ENCODE measurements around the gene SEMA6A.
"Not testable (repeated sequence)": the region's sequence is repeated elsewhere in the genome, so short reads cannot be mapped to it uniquely, and the experiment has no call there.

Gene SEMA6A

GRCh38 chr5:116527582-116527981 is 47.0 kb downstream of the SEMA6A start:
- DNase-seq (ENCODE audit: insufficient read length) (no peak), FAIRE-seq (no peak)
- TF ChIP-seq TAF1 (IDR thresholded peaks at IDR 0.05; ENCODE audit: borderline replicate concordance, low read depth, low read length), result no peak
- TF ChIP-seq POLR2A (IDR thresholded peaks at IDR 0.05; ENCODE audit: low read depth, low read length), result no peak
- no peak for TF ChIP-seq POLR2AphosphoS5 (IDR thresholded peaks at IDR 0.05; ENCODE audit: low read depth, low read length)

DNA sequence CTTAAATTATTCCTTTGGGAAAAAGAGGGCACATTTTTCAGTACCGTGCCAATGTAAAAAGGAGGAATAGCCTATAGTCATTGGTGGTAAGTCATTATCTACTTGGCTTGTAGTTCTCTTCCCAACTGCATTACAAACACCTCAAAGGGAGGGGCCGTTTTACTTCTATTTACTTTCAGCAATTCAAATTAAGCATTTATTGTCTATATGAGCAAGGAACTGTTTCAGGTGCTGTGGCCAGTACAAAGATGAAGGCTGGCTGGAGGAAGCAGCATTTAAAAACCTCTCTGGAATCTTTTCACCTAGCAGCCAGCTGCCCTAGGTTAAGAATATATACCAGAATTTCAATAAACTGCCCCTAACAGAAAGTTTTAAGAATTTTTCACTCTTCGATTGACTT is 48.9 kb downstream of the SEMA6A start:
- TF ChIP-seq TAF1 (IDR thresholded peaks at IDR 0.05; ENCODE audit: borderline replicate concordance, low read depth, low read length) (no peak), POLR2A (IDR thresholded peaks at IDR 0.05; ENCODE audit: low read depth, low read length) (no peak), POLR2AphosphoS5 (IDR thresholded peaks at IDR 0.05; ENCODE audit: low read depth, low read length) (no peak)
- DNase-seq (ENCODE audit: insufficient read length), result no peak

DNA sequence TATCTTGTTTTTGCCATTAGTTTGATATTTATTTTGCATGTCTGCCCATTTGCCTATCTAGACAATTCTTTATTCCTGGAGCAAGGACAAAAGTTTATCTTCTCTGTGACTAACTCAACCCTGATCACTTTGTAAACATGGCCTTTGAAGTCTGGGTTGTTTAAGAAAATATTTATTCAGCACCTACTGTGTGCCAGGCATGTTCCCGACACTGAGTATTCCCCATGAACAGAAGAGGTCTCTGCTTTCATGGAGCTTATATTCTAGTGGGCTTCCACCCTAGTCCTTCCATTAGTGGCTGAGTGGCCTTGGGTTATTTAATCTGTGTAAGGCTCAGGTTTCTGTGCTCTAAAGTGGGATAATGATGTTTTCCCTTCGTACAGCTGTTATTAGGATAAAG is 49.7 kb downstream of the SEMA6A start:
- FAIRE-seq (no peak), DNase-seq (ENCODE audit: insufficient read length) (no peak)

More for the DNA sequence above, 48.9 kb downstream of the SEMA6A start:
- no peak for FAIRE-seq

DNA sequence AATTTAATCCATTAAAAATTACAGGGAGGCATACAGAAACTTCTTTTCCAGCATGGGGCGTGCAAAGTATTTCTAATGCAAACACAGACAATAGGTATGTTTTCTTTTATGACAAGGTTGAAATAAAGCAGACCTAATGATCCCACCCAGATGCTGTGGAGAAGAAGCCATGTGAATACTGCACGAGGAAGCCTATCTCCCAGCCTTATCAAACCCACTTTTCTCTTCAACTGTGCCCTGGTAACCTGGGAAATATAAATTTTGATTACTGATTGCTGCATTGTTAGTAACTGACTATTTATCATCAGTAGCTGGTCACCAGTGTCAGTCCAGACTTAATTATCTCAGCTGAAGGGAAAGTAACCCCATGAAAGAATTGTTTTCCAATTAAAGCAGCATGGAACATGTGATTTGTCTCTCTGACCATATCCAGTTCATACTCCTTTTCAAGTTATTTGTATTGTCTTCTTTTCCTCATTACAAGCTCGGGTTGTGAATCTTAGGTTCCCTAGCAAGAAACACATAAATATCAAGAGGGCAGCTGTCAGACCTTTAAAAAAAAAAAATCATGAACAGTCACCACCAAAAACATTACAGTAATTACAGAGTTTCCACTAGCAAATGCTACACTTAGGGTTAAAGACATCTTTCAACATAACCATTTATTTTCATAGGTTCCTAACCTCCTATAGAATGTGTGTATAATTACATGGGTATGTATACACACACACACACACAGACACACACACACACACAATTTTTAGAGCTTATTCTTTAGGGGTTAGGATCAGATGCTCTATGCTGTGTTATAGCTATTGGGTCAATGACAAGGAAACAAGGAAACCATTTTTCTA is 50.3 kb downstream of the SEMA6A start:
- peak; percentile 5 for FAIRE-seq
- TF ChIP-seq POLR2AphosphoS5 (IDR thresholded peaks at IDR 0.05; ENCODE audit: low read depth, low read length) (no peak), POLR2A (IDR thresholded peaks at IDR 0.05; ENCODE audit: low read depth, low read length) (no peak), TAF1 (IDR thresholded peaks at IDR 0.05; ENCODE audit: borderline replicate concordance, low read depth, low read length) (no peak)
- no peak for DNase-seq (ENCODE audit: insufficient read length)

More for the DNA sequence above, 49.7 kb downstream of the SEMA6A start:
- TF ChIP-seq POLR2A (IDR thresholded peaks at IDR 0.05; ENCODE audit: low read depth, low read length), result no peak
- no peak for TF ChIP-seq TAF1 (IDR thresholded peaks at IDR 0.05; ENCODE audit: borderline replicate concordance, low read depth, low read length)
- no peak for TF ChIP-seq POLR2AphosphoS5 (IDR thresholded peaks at IDR 0.05; ENCODE audit: low read depth, low read length)

DNA sequence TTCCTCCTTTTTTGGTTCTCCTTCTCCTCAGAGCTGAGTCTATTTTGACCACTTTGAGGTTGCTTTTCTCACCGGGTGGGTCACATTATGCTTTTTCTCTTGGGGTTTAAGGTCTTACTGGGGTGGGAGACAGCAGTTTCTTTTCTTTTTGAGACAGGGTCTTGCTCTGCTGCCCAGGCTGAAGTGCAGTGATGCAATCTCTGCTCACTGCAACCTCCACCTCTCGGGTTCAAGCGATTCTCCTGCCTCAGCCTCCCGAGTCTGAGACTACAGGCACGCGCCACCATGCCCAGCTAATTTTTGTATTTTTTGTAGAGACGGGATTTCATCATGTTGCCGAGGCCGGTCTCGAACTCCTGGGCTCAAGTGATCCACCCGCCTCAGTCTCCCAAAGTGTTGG is 51.4 kb downstream of the SEMA6A start:
- FAIRE-seq; DNase-seq (ENCODE audit: insufficient read length): not testable (repeated sequence)

DNA sequence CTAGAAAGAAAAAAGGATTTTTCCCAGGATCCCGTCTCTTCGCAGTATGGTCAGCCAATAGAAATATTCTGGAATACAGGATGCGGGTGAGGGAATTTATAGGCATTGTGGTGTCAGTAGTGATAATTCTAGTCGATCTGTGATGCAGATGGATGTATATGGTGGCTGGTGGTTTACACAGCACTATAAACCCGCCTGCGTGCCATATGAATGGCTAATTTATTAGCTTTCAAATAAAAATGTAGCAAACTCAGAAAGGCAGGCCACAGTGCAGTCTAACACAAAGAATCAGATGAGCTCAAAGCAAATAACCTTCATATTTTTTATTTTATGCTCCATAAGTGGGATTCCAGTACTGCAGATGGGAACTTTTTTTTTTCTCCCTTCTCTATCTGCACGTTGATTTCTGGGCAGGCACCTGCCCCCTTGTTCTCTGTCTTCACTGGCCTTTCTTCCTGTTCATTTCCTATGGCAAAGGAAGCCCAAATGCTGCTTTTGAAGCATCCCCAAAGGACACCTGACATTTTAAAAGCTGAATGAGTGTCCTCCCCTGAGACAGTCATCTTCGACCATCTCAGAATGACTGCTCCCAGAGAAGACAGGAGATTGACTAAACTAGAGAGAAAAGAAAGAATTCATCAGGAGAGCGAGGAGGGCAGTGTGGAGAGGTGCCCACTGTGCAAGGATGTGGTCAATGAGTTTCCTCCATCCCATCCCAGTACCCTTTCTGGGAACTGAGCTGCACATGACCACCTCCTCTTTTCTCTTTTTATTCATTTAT is 52.1 kb downstream of the SEMA6A start:
- no peak for FAIRE-seq

GRCh38 chr5:116521173-116521872 is 53.3 kb downstream of the SEMA6A start:
- FAIRE-seq, result peak; percentile 83
- TF ChIP-seq POLR2A (IDR thresholded peaks at IDR 0.05; ENCODE audit: low read depth, low read length), result no peak
- no peak for TF ChIP-seq TAF1 (IDR thresholded peaks at IDR 0.05; ENCODE audit: borderline replicate concordance, low read depth, low read length)
- TF ChIP-seq POLR2AphosphoS5 (IDR thresholded peaks at IDR 0.05; ENCODE audit: low read depth, low read length), result no peak
- no peak for DNase-seq (ENCODE audit: insufficient read length)

More for the DNA sequence above, 52.1 kb downstream of the SEMA6A start:
- DNase-seq (ENCODE audit: insufficient read length), result no peak
- TF ChIP-seq TAF1 (IDR thresholded peaks at IDR 0.05; ENCODE audit: borderline replicate concordance, low read depth, low read length) (no peak), POLR2A (IDR thresholded peaks at IDR 0.05; ENCODE audit: low read depth, low read length) (no peak), POLR2AphosphoS5 (IDR thresholded peaks at IDR 0.05; ENCODE audit: low read depth, low read length) (no peak)

DNA sequence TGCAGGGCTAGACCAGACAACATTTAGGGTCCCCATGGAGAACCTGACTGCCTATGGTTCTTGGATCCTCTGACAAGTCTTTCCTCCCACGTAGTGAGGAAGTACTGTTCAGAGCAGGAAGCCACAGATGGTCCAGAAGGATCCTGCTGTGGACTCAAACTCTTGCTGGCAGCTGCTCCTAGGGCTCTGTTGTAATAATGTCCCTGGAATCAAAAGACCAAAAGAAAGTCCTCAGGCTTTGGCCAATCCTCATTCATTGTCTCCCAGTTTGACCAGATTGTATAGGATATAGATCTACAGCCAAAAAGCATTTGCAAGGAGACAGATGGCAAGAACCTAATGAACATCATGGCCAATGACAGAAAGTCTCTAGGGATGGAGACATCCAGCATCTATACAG is 53.9 kb downstream of the SEMA6A start:
- FAIRE-seq, result no peak
- TF ChIP-seq POLR2AphosphoS5 (IDR thresholded peaks at IDR 0.05; ENCODE audit: low read depth, low read length), result no peak
- TF ChIP-seq TAF1 (IDR thresholded peaks at IDR 0.05; ENCODE audit: borderline replicate concordance, low read depth, low read length), result no peak
- TF ChIP-seq POLR2A (IDR thresholded peaks at IDR 0.05; ENCODE audit: low read depth, low read length), result no peak
- DNase-seq (ENCODE audit: insufficient read length), result no peak

- TF ChIP-seq POLR2A (IDR thresholded peaks at IDR 0.05; ENCODE audit: low read depth, low read length) (no peak), POLR2AphosphoS5 (IDR thresholded peaks at IDR 0.05; ENCODE audit: low read depth, low read length) (no peak), TAF1 (IDR thresholded peaks at IDR 0.05; ENCODE audit: borderline replicate concordance, low read depth, low read length) (no peak)
- no peak for DNase-seq (ENCODE audit: insufficient read length)
- FAIRE-seq, result no peak
Measured at GRCh38 chr5:116518423-116518822, 56.2 kb downstream of the SEMA6A start.

DNA sequence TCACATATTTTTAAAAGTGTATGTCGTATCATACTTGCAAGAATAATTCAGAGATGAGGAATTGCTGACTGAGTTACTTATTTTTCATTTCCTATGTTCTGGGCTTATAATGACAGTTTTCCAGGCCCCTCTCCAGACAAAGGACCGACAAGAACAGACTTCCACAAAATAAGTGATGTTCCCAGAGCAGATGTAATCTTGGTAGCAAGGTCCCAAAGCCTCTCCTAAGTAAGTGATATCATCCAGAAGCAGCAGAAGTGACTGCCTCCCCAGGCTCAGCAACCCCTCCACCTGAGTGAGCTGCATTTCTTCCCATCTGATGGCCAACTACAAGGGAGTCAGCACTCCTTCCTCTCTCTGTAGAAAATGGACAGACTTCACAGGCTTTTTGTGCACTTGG is 57.1 kb downstream of the SEMA6A start:
- FAIRE-seq, result no peak
- DNase-seq (ENCODE audit: insufficient read length), result no peak
- TF ChIP-seq TAF1 (IDR thresholded peaks at IDR 0.05; ENCODE audit: borderline replicate concordance, low read depth, low read length) (no peak), POLR2AphosphoS5 (IDR thresholded peaks at IDR 0.05; ENCODE audit: low read depth, low read length) (no peak)

- no peak for DNase-seq (ENCODE audit: insufficient read length)
- FAIRE-seq, result peak; percentile 9
- no peak for TF ChIP-seq POLR2A (IDR thresholded peaks at IDR 0.05; ENCODE audit: low read depth, low read length)
- TF ChIP-seq POLR2AphosphoS5 (IDR thresholded peaks at IDR 0.05; ENCODE audit: low read depth, low read length), result no peak
- TF ChIP-seq TAF1 (IDR thresholded peaks at IDR 0.05; ENCODE audit: borderline replicate concordance, low read depth, low read length), result no peak
Measured at GRCh38 chr5:116516021-116516420, 58.6 kb downstream of the SEMA6A start.
